K562 treated with DMSO at 1 percent for 12 hours (cell line): Measurements from ENCODE around the gene AGPAT3. TPM values are rescaled to one million over a fixed set of nuclear protein-coding genes. Genes with fewer than 3 reads are reported as not detected.

ENCODE experiments used
- total RNA-seq: library from RNA; unstranded; fragments of 300-600 nt; gene quantifications from 2 replicates; pipeline ENCODE4 v1.2.3, GENCODE V29; 2022; ENCODE audit not compliant: insufficient read depth

Gene AGPAT3
- 23.0 and 54.1 TPM in 2 replicates for total RNA-seq

GRCh38 chr21:43864962-43865539 is at the start of gene AGPAT3:
Gene AGPAT3, plus strand, starts transcription at chr21:43865223. Its CDS starts 94,459 bp downstream, at chr21:43959682.

GRCh38 chr21:44011579-44012473 is 146.8 kb downstream of the AGPAT3 start, which contains the start of gene TRAPPC10:
Gene TRAPPC10, plus strand, starts transcription at chr21:44012309. Its CDS starts 185 bp downstream, at chr21:44012494.

Other genes with a start within 250 kb of the AGPAT3 start
- 0.72 TPM in 1 of 2 replicates, not detected in the other for gene HSF2BP, start 205.7 kb upstream of the AGPAT3 start, total RNA-seq
- gene RRP1B, start 205.7 kb upstream of the AGPAT3 start, total RNA-seq: 9.1 and 30.0 TPM in 2 replicates
- 50.5 and 63.9 TPM in 2 replicates for gene PDXK, start 146.1 kb upstream of the AGPAT3 start, total RNA-seq
- gene CSTB, start 88.9 kb upstream of the AGPAT3 start, total RNA-seq: 56.2 and 61.7 TPM in 2 replicates
- 18.3 and 23.7 TPM in 2 replicates for gene RRP1, start 75.6 kb upstream of the AGPAT3 start, total RNA-seq
- gene TRAPPC10, start 147.1 kb downstream of the AGPAT3 start, total RNA-seq: 7.0 and 26.1 TPM in 2 replicates
- gene PWP2, start 242.2 kb downstream of the AGPAT3 start, total RNA-seq: 11.3 and 18.7 TPM in 2 replicates